Fibroblast of gingiva (primary cell): ENCODE results near the gene ADSS2.
"Not testable (repeated sequence)": the region's sequence is repeated elsewhere in the genome, so short reads cannot be mapped to it uniquely, and the experiment has no call there.

ENCODE experiments used
- DNase-seq: peaks from one replicate; pipeline ENCODE4 v3.0.0-alpha.2; 2011; ENCODE audit warnings: low read depth

The ADSS2 gene

DNA sequence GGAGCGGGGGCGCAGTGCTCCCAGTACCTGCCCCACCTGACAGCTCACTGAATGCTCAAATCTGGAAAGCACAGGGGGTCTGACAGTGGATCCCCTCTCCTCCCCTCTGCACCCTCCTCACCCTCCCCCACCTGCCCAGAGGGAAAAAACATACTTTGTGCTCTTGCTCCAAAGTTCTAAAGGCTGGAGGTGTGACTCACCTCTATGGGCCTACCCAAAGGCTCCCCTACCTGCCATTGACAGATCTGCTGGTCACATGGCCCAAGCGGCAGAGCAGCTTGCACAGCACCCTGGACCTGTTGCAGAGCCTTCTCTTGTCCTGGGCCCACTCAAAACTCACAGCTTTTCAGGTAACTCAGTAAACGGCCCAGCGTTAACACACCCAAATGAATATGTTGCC is 55.7 kb downstream of the ADSS2 start:
- DNase-seq: no peak

DNA sequence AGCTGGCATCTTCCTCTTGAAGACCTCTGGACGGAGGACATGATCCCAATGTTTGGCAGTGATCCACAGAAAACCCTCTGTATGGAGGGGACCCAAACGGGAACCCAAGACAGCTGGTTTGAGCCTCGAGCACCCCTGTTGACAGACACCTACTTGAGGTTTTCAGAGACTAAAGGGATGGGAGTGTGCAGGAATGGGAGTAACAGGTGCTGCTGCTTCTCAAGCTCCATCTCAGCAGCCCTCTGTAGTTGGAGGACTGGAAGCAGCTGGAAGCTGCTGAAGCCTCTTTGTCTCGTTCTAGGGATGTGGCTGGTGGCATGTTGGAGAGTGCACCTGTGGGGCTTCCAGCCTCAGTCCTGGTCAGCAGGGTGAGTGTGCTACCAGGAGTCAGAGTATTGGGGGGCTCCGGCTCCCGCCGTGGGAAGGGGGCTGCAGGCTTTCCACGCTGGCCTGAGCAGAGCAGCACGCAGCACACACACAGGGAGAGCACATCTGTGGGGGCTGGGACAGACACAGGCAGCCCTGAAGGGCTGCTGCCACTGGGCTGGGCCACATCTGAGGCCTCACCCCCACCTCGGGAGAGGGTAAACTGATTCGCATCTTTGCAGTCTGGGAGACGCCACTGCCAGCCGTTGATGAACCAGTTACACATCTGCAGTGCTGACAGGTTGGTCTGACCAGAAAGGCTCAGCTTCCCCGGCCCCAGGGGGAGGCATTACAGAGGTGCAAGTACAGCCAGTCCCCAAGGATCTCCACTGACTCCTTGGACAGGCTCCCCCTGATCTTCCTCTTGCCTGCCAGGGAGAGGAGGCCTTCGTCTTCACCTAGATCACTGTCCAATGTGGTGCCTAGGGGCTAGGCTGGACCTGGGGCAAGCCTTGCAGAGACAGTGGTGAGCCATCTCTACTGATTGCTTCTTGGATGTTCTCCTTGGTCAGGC is 56.6 kb downstream of the ADSS2 start:
- no peak for DNase-seq

DNA sequence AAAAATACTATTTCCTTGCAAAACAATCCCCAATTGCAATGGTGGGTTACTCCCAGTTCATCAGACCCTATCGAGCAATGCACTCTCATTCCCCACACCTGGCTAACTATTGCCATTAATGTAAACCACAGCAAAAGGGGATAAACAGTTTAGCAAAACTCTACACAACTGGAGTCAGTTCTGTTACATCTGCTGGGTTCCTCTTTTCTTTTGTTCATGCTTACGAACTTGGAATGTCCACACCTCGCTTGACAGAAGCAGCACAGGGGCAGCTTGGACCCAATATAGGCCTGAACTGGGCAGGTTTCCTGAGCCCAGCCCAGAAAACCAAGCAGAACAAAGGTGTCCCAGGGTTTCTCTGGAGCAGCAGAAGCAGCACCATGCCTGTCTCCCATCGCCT is 57.4 kb downstream of the ADSS2 start:
- no peak for DNase-seq

DNA sequence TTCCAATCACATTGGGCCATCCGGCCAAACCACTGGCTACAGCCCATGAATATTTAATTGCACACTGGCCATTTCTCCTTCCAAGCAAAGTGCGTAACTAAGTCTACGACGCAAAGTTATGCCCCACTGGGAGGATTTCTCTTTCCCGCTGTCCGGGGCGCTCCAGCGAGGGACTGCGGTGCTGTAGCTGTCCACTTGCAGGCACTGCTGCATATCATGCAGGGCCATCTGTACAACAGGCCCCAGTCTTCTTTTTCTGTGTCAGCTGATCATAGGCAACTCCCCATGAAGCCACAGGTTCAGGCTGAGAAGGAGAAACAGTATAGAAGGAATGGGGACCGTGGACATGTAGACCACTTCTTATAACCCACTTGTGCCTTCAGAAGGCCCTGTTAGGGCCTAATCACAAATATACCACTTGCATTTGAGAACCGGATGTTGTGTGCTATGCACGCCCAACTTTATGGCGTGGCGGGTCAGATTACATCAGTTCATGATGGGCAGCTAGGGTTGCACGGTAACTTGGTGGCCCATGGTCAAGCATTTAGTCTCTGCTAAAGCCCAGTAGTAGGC is 58.0 kb downstream of the ADSS2 start:
- no peak for DNase-seq

DNA sequence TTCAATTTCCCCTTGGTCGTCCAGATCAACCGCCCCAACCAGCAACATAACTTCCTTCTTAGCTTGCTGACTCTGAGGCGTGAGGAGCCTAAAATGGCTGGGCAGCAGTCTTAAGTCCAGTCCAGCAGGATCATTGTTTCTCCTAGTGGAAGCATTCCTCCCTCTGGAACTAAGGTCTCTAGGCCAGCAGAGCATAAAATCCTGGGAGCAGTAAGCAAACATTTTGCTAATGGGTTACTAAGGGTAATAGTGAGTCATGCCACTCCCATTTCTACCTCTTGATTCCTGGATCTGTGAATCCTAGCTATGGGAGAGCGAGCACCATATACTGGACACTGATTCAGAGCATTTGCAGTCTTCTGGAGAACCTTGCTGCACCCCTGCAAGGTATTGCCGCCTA is 59.9 kb downstream of the ADSS2 start:
- no peak for DNase-seq

DNA sequence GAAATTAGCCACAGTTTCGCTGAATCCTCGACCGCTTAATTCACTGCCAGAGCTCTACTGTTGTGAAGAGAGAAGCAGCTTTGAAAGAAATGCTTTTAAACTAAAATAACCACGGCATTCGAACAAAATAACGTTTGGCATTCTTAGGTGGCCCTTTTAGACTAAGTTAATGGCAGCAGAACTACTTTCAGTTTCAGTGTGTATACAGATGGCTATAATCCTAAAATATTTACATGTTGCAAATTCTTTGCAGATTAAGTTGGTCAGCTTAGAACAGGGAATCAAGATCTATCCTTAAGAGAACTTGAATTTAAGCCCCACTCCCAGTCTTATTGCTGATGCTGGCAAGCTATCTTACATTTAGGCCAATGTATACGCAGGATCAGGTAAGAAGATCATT is 62.7 kb downstream of the ADSS2 start:
- DNase-seq: peak; percentile 8

DNA sequence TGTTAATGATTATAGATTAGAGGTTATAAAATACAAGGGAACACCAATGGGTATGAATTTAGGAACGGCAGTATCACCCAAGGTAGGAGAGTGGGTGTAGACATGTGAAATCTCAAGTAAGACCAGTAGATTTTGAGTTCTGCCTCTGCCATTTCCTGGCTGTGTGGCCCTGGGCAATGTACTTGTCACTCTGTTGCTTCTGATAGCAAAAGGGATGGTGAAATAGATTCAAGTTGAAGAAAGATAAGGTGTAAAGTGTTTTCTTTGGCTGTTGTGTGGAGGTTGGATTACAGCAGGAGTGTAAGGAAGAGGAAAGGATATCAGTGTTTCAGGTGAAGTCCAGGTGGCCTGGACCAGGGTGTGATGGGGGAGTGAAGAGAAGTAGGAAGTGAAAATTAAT is 64.3 kb downstream of the ADSS2 start:
- DNase-seq: no peak

DNA sequence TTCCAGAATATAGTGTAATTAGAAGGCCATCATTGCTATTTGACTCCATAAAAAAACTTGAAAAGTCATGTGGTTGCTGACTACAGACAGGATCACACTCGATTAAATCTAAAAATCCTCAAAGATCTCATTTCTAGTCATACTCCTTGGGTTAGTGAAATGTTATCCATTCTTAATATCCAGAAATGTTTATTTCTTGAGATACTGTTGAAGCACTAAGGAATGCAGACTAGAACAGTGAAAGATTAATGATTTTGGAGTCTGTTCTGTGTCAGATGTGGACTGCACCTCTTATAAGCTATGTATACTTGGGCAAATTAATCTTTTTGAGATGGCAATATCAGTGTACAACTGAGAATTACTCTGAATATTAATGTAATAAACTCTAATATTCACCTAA is 65.1 kb downstream of the ADSS2 start:
- DNase-seq: no peak

DNA sequence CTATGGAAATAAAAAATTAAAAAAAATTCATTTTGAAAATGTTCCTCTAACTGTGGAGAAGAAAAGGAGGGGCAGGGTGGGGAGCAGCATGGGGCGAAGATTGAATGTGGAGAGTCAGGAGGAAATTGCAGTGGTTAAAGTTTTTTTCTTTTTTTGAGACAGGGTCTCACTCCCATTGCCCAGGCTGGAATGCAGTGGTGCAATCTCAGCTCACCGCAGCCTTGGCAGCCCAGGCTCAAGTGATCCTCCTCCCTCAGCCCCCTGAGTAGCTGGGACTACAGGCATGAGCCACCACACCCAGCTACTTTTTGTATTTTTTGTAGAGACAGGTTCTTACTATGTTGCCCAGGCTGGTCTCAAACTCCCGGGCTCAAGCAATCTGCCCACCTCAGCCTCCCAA is 67.6 kb downstream of the ADSS2 start:
- no peak for DNase-seq

DNA sequence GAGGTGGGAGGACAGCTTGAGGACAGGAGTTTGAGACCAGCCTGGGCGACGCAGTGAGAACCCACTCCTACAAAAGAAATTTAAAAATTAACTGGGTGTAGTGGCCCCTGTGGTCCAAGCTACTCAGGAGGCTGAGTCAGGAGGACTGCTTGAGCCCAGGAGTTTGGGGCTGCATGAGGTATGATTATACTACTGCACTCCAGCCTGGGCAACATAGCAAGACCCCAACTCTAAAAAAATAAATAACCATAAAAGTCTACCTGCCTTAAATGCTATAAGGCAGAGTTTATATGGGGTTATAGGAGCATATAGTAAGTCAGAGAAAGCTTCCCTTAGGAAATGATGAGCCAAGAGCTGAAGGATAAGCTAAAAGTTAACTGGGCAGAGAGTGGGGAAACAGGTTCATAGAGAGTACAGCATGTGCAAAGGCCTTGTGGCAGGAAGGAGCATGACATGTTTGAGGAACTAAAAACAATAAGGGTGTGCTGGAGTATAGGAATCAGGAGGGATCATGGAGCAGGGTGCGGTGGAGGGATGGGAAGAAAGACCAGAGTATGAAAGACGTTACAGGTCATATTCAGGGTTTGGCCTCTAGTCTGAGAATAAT is 68.3 kb downstream of the ADSS2 start:
- DNase-seq: no peak

DNA sequence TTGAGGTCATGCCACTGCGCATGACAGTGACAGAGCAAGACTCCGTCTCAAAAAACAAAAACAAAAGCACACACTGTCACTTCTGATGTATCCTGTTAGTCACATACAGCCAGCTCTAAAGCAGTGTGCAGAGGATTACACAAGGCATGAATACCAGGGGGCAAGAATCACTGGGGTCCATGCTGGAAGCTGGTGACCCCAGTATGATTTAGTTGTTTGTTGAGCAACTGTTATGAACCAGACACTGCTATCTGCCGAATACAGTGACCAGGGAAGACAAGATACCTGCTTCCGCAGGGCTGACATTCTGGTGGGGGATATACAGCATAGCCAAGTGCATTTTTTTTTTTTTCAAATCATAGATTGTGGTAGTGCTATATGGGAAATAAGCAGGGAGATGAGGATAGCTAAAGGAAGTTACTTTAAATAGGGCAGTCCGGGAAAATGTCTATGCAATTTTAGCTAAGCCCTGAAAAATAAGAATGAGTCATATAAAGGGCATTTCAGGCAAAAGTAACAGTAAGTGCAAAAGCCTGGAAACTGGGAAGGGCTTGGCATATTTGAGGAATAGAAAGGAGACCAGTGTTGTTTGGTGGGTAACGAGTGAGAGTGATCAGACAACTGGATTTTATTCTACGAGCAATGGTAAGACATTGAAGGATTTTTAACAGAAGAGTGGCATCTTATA is 69.7 kb downstream of the ADSS2 start:
- DNase-seq: peak; percentile 60

DNA sequence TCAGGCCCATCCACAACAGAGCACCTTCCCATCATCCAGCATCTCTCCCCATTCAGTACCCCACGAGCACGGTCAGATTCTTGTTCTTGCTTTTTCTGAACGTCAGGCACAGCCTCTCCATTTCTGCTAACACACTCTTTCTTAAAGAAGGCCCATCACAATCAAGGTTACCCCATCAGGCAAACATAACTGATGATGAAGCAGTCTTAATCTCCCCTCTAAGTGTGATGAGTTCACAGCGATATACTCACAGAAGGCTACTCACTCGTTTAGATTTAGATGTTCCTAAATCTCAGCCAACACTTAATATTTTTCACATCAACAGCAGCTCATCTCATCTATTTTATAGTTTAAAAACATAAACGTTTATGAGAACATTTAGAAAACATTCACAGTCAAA is 75.6 kb downstream of the ADSS2 start:
- DNase-seq: no peak

DNA sequence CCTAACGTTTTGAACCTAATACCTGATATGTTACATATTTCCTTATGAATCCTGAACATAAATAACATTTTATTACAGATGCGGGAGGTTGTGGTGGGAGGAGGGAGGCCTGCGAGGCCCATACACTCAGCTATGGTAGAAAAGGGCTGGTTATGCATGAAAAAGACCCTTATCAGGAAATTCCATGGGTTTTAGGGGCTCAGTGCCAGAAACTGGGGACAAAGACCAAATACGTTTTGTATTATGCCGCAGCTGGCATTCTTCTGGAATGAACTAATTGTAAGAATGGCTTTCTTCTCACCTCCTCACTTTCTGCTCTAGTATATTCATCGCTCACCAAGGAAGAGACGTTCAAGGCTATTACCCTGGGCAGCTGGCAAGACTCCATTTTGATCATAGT is 76.7 kb downstream of the ADSS2 start:
- DNase-seq: no peak

DNA sequence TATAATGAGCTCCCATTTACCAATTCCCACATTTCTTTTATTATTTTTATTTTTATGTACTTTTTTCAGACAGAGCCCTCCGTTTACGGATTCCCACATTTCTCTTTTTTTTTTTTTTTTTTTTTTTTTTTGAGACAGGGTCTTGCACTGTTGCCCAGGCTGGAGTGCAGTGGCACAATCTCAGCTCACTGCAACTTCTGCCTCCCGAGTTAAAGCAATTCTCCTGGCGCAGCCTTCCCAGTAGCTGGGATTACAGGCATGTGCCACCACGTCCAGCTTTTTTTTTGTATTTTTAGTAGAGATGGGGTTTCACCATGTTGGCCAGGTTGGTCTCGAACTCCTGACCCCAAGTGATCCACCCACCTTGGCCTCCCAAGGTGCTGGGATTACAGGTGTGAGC is 77.2 kb downstream of the ADSS2 start:
- not testable (repeated sequence) for DNase-seq

DNA sequence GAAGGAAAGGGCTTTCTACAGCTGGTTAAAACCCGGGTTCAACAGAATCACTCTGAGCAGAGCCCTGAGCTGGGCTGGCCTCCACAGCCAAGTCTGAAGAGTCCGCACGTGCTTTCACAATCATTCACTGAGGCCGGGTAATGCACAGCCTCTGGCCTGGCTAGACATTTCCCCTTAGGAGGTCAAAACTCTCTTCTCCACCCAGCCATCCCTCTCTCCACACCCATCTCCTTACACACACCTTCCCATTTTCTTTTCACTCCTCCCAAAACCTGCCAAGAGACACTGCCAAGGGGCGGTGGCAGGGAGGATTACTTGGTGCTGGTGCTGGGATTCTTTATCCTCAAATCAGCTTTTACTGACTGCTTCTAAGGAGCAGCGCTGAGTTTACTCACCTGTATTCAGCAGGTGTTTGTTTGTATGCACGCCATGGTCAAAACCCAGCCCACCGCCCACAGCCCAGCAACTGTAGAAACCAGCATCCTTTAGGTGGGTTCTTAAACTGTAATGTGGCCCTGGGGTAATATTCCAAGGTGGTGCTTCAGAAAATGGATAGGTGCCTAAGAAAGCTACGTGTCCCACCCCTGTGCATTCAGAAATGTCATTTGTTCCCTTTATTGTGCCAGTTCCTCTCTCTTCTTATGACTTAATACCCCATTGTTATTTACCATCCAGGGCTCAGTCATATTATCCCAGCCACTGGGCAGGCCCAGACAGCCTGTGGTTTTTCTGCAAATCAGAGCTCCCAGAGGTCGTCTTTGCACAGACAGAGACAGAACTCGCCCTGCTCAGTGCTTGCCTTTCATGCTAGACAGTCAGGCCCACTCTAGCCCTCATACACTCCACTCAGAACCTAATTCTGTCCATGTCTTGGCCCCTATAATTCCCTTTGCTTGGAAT is 80.2 kb downstream of the ADSS2 start:
- DNase-seq: no peak

DNA sequence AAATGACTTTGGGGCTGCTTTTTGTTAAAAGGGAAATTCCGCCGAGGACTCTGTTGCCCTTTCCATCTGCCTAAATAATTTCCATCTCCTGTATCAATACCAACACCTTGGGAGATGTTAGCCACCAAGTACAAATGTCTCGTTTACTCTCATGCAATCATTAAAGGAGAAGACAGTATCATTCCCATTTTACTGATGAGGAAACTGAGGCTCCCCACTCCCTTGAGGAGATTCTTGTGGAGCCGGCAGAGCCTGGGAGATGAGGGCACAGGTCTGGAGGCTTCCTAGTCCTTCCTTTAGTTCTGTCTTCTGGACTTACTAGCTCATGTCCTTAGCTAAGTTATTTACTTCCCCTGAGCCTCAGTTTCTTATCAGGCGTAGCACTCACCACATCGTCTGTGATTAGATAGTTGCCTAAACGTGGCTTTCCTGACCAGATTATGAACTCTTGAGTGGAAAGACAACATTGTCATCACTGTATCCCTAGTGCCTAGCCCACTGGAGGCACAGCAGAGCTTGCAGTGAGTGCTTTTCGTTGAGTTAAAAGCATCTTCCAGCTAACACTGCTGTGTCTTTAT is 81.6 kb downstream of the ADSS2 start:
- no peak for DNase-seq

DNA sequence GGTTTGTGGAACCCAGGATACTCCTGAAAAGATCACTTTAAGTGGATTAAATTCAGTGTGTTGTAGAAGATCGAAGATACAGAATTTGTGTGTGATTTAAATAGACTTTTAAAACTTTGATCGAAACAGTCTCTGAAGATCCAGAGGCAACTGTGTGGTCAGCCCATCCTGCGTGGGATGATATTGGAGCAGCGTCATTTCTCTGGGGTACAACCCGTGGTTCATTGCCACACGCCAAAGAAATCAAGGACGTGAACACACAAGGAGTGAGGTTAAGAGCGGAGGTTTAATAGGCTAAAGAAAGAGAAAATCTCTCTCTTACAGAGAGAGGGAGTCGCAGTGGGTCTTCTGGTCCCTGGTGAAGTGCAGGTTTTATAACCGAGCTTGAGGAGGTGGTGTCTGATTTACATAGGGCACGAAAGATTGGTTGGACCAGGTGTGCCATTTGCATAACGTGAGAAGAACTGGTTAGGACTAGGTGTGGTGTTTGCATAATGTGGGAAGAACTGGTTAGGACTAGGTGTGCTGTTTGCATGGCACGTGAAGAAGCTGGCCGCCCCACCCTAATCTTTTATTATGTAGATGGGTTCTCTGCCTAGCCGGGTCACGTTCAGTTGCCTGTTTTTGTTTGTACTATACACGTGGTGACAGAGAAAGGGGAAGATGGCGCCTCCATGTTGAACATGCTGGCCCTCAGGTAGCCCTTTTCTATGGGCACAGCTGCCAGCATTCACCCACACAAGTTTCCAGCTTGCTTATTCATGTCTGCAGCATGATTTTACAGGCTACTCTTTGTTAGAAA is 82.3 kb downstream of the ADSS2 start:
- DNase-seq: no peak

DNA sequence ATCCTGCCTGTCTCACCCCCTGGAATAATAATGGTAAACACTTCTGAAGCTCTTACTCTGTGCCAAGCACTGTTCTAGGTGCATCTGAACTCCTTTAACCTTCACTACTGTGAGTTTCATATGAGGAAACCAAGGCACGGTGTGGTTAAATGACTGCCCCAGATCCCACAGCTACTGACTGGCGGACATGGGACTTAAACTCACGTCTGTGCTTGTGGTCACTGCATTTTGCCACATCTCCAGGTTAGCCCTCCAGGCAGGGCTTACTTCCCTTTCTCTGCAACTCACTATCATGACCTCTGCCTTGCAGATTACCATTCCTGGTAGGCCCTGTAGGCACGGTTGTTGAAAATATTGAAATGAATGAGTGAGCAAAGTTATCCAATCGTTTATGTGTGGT is 83.4 kb downstream of the ADSS2 start:
- DNase-seq: no peak

DNA sequence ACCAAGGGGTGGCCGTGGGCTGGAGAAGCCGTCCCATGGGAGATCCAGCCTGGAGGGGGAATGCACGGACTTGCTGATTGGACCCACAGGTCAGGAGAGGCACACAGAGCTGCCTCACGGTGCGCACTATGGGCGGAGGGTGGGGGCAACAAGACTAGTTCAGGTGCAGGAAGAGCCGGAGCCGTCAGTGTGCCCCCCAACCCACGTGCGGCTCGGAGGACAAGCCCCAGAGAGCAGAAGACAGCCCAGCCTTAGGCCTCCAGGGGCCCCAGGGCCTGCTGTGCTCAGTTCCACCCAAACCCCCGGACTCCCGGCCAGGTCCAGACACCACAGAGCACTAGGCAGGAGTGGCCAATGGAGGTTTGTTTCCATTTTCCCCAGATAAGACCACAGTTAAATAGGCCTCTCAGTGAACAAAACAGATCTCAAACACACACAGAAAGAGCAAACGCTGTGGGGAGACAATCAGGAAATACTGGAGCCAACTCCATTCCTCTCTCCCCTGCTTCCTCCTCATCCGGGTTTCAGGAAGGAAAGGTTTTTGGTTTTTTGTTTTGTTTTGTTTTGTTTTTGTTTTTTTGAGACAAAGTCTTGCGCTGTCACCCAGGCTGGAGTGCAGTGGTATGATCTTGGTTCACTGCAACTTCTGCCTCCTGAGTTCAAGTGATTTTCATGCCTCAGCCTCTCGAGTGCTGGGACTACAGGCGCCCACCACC is 84.2 kb downstream of the ADSS2 start:
- DNase-seq: no peak

DNA sequence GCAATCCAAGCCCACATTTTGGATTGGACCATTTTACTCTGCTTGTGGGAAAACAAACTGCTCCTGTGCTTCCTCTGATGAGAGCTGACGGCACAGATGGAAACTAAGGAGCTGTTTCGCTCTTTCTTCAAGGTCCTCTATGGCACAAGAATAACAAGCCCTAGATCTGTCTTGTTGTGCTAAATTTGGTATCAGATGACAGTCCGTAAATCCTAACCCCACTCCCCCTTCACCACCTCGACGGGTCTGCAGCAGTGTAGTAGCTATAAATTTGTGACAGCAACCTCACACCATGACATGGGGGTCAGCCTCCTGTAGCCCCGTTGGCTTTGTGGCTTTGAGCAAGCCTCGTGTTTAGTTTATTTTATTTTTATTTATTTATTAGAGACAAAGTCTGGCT is 85.9 kb downstream of the ADSS2 start:
- DNase-seq: no peak
